HG02943 (cell line): ENCODE measurements around the gene GLYATL1.

Experiments used
- ATAC-seq: cut with Tn5 transposase; IDR thresholded peaks from one replicate; pipeline ENCODE4 v1.9.1; 2021; ENCODE audit warnings: mild to moderate bottlenecking, low read depth, moderate library complexity; ENCODE audit not compliant: unreplicated experiment

The GLYATL1 gene, protein sequence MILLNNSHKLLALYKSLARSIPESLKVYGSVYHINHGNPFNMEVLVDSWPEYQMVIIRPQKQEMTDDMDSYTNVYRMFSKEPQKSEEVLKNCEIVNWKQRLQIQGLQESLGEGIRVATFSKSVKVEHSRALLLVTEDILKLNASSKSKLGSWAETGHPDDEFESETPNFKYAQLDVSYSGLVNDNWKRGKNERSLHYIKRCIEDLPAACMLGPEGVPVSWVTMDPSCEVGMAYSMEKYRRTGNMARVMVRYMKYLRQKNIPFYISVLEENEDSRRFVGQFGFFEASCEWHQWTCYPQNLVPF

DNA sequence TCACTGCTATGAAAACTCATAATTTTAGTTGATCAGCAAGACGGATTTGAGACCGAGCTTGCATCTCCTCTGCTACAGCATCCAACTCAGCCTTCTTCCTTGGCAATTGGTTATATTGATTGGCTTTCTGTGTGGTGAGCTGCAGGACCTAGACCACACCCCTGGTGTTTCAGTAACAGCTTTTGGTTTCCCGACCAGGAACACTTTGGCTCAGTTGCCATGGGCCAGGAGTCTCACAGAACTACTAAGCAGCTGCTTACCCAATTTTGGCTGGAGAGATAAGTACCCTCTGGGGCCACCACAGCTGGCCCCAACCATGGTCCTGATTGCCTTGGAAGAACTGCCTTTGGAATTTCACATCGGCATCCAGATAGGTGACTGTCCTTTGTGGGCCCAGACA, at the start of gene GLYATL1:
GLYATL1 (plus strand) TSS at position 212 of the 400 bp plus-strand sequence. CDS start 7,600 bp downstream, outside the sequence.
- no peak for ATAC-seq

DNA sequence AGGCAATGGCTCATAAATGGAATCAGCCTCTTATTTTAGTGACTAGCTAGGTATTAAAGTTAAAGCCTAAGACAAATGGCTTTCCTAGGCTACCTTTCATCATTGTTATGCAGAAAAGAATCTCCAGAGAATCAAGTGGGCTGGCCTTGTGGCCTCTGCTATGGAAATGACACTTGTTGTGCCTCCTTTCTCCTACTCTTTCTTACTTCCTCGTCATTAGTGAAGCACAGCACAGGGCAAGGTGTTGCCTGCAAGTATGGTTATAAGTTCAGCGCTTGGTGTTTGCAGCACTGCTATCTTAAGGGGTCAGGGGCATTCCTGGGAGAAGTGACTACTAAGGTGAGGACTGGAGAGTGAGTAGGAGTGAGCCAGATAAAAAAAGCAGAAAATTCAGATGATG, 45.4 kb upstream of the GLYATL1 start:
- no peak for ATAC-seq

DNA sequence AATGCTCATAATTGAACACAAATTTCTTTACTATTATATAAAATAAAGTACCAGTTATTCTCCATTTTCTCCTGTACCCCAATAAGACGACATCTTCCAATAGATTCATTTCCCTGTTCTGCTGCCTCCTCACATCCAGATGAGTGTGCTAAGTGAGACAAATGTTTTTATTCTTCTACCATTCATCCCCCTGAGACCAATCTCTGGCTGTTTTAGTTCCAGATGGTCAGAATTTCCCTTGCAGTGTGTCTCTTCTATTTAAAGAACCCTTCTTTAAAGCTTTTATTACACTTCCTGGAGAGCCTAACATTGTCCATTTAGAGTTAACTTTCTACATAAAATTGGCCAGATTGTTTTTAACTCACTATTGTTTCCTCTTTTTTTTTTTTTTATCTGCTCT, 41.2 kb upstream of the GLYATL1 start:
- ATAC-seq: no peak

DNA sequence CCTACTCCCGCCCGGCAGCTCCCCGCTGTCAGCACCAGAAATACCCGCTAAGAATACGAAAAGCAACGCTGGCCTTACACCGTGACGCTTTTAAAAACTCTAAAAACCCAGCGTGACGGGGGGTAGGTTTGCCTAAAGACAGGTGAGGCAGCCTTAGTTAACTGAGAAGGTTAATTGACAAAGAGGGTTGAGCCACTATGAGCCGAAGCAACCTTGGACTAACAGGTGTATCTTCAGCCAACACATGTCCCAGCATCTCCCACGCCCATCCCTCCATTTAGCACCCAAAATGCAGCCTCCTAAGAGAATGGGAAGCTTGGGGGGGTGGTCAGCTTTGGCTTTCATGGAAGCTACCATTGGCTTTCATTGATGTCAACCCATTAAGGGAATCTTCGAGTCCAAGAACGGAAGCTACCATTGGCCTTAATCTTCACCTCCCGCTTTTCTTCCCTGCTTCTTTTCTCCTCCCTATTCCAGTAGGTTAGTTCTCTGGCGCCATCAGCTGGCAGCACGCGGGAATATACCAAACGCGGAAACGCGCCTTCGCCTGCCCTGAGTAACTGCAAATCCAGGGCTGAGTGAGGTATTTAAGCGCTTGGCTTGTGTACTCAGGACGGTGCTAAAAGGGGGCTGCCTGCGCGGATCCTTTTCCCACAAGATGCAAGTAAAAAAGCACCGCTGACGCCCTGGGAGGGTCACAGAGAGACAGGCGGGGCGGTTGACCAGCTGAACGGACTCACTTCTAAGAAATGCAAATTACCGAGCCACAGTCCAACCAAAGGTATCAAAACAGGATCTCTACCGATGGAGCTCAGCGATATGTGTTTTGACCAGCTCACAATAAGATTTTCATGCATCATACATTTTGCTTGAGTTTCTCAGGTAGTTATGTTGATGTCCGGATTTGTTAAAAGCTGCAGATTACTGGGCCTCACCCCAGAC, 38.5 kb upstream of the GLYATL1 start:
- no peak for ATAC-seq

DNA sequence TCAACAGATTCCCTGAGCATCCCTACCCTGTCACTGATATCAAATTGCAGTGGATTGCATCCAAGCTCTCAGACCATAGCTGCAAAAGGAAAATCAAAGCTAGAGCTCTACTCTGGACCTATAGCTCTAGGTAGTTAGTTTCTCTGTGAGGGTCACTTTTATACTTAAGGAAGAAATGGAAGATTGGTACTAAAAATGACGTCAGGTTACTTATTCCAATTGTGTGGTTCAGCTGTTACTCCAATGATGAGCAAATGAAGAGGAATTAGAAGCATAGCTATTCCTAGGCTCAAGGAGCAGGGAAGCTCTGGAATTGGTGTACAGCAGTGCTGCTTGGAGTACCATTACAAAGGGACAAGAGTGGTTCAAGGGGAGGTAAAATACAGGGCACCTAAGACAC, 36.4 kb upstream of the GLYATL1 start:
- ATAC-seq: no peak

DNA sequence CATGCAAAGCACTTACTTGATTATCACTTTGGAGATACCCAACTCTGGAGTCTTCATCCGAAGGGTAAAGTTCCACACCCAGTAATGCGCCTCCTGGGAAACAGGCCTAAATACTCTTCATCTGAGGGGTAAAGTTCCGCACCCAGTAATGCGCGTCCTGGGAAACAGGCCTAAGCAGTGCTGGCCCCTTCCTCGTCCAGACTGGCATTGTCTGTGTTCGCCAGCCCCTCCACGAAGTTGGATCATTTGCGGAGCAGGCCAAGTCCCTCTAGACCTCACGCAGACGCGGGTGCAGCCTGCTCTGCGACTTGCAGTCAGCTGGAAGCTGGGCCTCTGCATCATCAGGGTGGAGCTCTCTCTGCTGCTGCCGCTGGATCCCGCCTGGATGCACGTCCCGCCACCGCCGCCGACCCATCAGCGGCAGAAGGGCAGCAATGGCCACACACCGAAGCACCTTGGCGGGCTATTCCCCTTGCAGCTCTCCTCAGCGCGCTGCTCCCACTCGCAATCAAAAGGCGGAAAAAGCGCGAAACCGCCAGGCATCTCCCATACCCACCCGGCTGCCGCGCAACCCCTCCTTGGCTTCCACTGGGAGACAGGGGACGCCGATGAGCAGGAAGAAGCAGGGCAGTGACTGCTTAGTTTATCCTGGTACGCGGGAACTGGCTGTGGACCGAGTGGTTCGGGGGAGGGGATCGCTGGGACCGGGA, 34.1 kb upstream of the GLYATL1 start:
- ATAC-seq: no peak

DNA sequence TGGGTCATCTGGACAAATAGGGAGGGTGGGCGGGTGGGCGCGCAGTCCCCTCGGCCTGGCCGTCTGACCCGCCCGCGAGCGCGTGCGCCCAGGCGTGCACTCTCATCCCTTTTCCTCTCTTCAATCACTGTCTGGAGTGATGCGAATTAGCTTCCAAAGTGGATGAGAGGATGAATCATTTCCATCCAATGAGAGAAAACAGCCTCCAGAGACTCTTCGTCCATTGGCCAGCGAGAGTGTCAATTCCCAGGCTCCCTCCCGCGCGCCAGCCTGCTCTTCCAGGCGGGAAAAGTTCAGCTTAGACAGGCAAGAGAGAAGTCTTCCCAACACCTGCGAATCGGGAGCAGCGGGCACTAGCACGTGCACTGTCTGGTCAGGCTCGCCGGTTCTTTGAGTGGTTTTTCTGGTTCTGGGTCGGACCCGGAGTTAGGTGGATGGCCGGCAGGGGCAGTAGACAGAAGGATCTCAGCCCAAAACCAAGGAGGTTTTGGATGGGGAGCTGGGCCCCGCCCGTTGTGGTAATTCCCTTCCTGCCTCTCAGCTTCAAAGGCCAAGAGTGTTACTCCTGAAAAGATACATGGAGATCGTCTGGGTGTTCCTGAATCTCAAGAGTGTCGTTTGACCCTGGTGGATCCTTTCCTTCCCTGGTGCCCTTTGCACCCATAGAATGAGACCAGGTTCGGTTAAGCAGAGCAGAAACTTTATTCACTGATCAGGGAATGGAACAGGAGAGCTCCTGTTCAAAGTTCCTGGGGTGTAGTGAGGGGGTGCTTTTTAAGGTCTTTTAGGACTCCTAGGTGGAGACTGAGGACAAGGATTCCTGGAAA, 33.4 kb upstream of the GLYATL1 start:
- no peak for ATAC-seq

DNA sequence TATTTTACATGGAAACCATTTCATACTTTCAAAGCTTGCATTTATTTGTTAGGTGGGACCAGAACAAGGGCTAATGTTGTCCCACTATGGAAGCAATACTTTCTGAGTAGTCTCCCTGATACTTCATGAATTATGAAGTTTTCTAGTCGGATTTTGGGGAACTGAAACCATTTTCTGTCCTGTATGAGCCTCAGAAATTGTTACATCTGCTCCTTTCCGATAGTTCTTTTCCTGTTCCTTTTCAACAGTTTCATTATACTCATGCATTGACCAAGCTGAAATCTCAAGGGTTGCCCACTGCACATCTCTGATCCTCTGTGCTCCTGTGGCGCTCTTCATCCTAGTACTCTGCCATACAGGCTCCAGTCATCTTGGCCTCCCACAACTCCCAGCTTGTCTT, 31.5 kb upstream of the GLYATL1 start:
- no peak for ATAC-seq

DNA sequence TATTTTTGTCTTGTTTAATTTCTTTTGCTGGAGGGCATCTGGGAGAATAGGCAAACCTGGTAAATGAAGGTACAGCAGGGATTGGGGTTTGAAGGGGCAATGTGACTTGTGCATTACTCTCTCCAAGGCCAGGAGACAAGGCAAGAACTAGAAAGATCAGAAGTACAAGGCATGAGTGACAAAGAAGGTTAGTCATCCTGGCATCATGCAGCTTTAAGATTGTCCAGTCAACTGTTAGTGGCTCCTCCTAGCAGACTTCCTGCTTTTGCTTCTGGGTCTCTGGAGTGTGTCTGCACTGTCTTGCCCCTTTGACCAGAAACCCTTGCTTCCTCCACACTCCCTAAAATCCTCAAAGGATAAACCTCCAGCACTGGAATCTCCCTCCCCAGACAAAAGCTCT, 27.2 kb upstream of the GLYATL1 start:
- no peak for ATAC-seq

DNA sequence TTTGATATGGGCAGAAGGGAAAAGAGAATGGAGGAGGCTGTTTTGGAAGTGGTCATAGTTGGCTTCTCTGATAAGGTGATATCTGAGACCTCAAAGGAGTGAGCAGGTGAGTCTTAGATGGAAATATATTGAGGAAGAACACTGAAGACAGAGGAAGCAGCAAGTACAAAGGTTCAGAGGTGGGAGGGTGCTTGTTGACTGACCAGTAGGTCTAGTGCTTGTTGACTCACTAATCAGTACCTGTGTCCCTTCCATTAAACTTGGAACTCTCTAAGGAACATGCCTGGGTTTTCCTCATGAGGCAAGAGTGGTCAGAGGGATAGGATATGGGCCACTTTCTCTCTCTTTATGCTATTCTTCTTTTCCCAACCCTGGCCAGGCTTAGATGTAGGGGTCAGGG, 25.6 kb upstream of the GLYATL1 start:
- no peak for ATAC-seq

DNA sequence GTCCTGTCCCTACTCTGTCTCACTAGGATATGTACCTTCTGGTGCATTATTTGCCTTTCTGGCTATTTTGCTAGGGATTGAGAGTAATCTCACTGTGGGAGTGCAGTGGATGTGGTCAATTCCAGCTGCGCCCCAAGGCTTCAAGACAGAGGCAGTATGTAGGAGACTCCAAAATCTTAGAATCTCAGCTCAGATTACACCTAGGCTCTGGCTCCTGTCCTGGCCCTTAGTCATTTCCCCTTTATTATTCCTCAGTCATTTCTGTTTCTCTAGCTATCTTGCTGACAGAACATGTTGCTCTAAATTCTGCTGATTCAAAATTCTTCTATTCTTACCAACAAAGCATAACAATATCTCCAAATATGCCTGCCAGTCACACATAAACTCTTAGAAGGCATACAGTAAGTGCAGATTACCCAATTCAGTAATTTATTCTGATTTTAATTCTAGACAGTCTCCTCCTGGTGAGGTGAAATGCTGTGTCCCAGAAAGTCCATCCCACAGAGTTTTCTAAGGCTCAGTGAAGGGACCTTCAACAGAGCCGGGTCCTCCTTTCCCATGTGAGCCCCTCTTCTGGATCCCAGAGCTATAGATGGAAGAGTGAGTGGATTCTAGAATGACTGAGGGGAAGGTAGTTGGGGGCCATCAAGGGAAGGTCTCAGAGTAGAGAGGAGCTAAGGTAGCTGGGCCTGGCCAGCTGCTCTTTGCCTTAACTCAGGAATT, 24.3 kb upstream of the GLYATL1 start:
- ATAC-seq: no peak

DNA sequence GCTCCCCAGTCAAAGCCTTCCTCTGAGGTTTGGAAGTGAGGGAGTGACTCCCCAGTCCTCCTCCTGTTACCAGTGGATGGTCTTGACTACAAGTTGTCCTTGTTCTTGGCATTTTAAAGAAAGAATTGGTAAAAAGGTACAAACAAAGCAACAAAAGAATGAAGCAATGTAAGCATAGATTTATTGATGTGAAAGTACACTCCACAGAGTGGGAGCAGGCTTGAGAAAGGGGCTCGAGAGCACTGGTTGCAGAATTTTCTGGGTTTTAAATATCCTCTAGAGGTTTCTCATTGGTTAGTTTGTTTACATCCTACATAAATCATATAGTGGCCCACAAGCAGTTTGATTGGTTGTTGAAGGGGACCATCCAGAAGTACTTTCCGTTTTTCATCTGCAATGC, 22.7 kb upstream of the GLYATL1 start:
- no peak for ATAC-seq

DNA sequence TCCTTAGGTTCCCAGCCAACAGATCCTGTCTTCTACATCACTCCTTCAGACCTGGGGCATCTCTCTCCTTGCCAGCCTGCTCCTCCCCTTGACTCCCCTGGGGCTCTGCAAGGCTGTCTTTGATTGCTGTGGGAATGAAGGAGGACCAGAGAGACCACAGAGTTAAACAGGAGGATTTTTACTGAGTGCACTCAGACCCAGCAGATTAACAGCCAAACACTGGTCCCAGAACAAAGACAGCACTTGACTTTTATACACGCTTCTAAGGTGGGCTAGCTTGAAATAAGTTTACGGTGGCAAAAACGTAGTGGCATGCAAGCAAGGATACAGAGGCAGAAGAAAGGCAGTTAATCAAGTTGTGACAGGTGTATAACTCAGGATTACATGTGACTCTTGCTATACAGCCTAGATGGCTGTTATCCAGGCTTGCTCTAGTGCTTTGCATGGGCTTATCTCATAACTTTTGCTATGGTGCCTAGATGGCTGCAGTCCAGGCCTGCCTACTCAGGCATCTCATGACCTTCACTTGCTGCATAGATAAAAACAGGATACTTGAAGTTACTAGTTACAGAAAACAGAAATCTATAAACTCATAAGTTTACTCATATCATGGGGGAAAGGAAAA, 22.0 kb upstream of the GLYATL1 start:
- no peak for ATAC-seq

DNA sequence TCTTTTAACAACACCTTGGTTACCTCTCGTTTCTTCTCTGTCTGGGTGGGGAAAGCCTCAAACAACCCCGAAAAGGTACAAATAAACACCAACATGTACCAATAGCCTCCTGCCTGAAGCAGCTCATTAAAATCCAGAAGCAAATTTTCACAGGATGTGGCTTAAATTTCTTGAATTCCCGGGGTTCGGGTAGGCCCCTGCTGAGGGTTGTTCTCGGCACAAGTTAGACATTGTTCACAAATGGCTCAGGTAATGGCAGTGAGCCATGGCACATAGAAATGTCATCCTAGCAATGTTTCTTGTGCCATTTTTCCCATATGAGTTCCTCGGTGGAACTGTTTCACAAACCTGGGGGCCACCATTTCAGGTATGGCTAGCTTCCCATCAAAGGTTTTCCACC, 19.7 kb upstream of the GLYATL1 start:
- no peak for ATAC-seq

DNA sequence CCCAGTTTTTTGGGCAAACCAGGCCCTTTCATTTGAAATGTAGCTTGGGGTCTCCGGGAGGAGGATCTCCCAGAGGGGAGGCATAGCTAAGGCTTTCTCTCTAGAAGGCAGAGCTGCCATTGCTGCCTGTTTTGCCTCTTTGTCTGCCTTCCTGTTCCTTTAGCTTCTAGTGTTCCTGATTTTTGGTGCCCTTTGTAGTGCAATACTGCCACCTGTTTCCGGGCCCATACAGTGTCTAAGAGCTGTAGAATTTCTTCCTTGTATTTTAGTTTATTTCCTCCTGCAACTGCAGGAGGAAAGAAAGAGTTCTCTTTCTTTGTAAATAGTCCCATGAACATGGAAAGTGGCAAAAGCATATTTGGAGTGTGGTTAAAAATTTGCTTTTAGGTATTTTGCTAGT, 19.3 kb upstream of the GLYATL1 start:
- ATAC-seq: no peak

DNA sequence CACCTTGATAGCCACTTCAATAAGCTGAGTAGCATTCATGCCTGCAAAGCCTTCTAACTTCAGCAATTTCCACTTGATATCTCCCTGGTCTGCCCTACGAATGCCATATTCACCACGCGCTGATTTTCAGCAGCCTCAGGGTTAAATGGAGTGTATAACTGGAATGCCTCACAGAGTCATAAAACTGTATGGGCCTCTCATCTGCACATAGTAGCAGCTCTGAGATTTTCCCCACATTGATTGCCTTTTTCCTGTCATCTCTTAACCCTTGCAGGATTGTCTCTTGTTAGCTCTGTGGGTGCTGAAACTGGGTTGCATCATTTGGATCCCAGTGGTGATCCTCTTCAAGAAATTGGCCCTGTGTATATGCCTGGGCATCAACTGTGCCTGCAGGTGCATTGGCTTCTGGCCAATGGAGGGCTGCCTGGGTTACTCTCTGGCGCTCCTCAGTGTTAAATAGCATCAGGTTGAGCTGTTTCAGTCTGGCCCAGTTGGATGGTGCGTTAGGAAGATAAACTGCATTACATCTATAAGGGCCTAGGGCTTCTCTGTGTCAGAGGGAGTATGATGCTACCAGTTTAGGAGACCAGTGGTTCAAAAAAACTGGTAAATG, 17.4 kb upstream of the GLYATL1 start:
- ATAC-seq: no peak

DNA sequence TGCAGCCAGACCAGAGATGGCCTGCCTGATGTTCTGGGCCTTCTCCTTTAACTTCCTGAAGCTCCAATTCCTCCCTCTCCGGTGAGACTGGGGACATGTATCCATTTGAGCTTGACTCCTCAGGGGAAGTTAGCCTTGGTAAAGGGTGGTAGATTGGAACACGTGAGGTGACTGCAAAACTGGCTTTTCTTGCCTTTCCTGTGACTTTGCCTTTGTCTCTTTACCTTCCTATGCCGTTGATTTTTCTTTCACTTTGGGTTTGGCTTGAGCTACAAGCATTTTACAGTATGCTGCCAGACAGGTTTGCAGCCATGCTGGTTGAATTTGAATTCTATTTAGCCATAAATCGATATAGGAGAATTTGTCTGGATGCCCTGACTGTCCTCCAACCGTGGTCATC, 16.8 kb upstream of the GLYATL1 start:
- ATAC-seq: no peak

DNA sequence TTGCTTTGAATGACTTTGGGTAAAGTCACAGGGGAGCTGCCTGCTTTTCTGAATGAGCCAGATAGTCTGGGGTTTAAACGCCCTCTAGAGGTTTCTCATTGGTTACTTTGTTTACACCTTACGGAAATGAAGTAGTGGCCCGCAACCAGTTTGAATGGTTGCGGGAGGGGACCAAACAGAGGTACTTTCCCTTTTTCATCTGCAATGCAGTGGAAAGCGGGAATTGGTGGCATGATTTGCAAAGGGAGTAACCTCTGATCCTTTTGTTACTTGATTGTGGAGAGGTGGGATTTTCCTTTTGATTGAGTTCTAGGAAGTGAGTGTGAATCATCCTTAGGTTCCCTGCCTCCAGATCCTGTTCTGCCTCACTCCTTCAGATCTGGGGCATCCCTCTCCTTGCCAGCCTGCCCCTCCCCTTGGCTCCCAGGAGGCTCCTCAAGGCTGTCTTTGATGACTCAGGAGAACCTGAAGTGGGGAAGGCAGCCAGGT, 15.9 kb upstream of the GLYATL1 start:
- peak; percentile 85 for ATAC-seq

DNA sequence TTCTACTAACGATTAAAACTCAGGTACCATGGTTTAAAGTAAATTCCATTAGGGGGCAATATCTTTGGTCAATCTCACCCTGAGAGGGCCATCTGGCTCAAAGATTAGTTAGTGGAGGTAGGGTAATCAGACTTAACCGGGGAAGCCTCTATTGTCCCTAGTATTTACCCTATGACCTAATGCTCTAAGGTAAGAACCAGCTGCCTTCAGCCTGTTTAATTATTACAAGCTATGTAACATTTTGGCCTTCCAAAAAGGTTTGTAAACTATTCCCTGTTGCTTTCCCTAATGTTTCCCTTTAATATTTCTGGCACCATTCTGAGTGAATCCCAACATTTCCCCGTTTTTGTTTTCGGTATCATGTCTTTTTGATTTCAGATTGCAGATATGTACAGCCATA, 15.1 kb upstream of the GLYATL1 start:
- ATAC-seq: no peak
